Activated B cell treated with CpG ODN at 0.5 μM for 24 hours (primary cell): Measurements from ENCODE around the gene ASMTL. TPM values are rescaled to one million over a fixed set of nuclear protein-coding genes. Genes with fewer than 3 reads are reported as not detected.

ENCODE experiments used
- ATAC-seq: fragments of 200-7000 bp; cut with Tn5 transposase; one replicate; pipeline ENCODE4 v1.10.0; 2021; ENCODE audit warnings: low read depth, mild to moderate bottlenecking, moderate library complexity
- CTCF ChIA-PET: fragments of 350-600 bp; sonication (Branson Sonifier 250); formaldehyde crosslinking; loops from one replicate; lab custom pipeline; 2021; ENCODE audit warnings: antibody characterized with exemption; lab: Charles Lee
- POLR2A ChIA-PET: fragments of 350-600 bp; sonication (Branson Sonifier 250); formaldehyde crosslinking; loops from one replicate; lab custom pipeline; 2021; ENCODE audit warnings: antibody characterized with exemption; lab: Charles Lee
- DNase-seq: peaks from one replicate; pipeline ENCODE4 v3.0.0; 2022
- H3K27ac Mint-ChIP-seq: one replicate; pipeline ENCODE4 v1.8.0; 2020; ENCODE audit warnings: mixed read lengths
- H3K27me3 Mint-ChIP-seq: one replicate; pipeline ENCODE4 v1.8.0; 2021; ENCODE audit warnings: mixed read lengths
- H3K36me3 Mint-ChIP-seq: one replicate; pipeline ENCODE4 v1.8.0; 2021; ENCODE audit warnings: low read depth, mixed read lengths
- H3K4me1 Mint-ChIP-seq: one replicate; pipeline ENCODE4 v1.8.0; 2021; ENCODE audit warnings: mixed read lengths
- H3K4me3 Mint-ChIP-seq: one replicate; pipeline ENCODE4 v1.8.0; 2020; ENCODE audit warnings: mild to moderate bottlenecking, mixed read lengths
- H3K9me3 Mint-ChIP-seq: one replicate; pipeline ENCODE4 v1.8.0; 2020; ENCODE audit warnings: mixed read lengths
- intact Hi-C: fragments of 100-400 bp; cut with micrococcal nuclease; formaldehyde crosslinking; loops from one replicate; pipeline ENCODE4 v1.15.1; 2024
- total RNA-seq: library from RNA; stranded (reverse); gene quantifications from 2 replicates; pipeline ENCODE4 v1.2.3, GENCODE V29; 2022
- TF ChIP-seq, protein P1 (sequence below): fragments of 200-600 bp; IDR thresholded peaks from one replicate; pipeline ENCODE4 v1.8.0; 2022; ENCODE audit warnings: antibody characterized with exemption, mild to moderate bottlenecking

The ASMTL gene
- total RNA-seq, 1 donor from 2014 or later, result 52.1 TPM

DNA sequence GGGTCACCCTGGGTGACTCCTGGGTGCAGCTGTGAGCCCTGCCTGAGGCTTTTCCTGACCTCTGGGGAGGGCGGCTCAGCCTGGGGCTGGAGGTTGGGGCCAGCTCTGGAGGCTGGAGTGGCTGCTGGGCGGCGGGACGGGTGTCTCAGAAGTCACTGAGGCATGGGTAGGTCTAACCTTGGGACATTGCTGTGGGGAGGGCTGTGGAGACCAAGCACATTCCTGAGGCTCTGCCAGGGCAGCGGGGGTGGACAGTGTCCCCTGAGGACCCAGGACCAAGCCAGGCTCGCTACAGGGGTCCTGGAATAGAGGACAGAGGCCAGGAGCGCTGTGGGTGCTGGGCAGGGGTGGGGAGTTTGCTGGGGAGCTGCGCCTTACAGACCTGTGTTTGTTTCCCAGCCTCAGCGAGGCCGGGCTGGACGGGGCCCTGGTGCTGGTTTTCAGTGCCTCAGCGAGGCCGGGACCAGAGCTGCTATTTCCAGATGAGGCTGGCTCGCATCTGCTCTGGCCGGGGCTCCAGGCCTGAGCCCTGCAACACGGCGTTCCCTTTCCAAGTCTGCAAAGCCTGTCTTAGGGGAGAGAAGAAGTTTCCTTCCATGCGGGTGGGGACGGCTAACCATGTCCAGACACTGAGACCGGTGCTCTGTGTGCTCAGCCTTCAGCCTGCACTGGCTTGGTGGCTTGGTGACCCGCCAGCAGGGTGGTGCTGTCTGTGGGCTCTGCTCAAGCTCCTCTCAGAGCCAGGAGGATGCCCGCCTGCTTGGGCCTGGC, 57.8 kb downstream of the ASMTL start:
- intact Hi-C loops, result loop anchor here (5.0 kb wide), 2 partner anchors 1122 to 1297 kb away; partner anchors contain the start of gene CD99
- peak; percentile 14 for DNase-seq
- TF ChIP-seq, protein P1, sequence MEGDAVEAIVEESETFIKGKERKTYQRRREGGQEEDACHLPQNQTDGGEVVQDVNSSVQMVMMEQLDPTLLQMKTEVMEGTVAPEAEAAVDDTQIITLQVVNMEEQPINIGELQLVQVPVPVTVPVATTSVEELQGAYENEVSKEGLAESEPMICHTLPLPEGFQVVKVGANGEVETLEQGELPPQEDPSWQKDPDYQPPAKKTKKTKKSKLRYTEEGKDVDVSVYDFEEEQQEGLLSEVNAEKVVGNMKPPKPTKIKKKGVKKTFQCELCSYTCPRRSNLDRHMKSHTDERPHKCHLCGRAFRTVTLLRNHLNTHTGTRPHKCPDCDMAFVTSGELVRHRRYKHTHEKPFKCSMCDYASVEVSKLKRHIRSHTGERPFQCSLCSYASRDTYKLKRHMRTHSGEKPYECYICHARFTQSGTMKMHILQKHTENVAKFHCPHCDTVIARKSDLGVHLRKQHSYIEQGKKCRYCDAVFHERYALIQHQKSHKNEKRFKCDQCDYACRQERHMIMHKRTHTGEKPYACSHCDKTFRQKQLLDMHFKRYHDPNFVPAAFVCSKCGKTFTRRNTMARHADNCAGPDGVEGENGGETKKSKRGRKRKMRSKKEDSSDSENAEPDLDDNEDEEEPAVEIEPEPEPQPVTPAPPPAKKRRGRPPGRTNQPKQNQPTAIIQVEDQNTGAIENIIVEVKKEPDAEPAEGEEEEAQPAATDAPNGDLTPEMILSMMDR, result no peak
- Mint-ChIP-seq H3K4me3 (no peak overlapping the region), H3K27me3 (no peaks in the 10 kb centered on the region), H3K36me3 (peaks cover 39% of the 10 kb centered on the region), H3K9me3 (no peaks in the 10 kb centered on the region), H3K27ac (peak overlapping the region; percentile 3), H3K4me1 (peaks cover 25% of the 10 kb centered on the region)
- ChIA-PET CTCF (no interaction called here), POLR2A (no interaction called here)
- ATAC-seq, result no peak

DNA sequence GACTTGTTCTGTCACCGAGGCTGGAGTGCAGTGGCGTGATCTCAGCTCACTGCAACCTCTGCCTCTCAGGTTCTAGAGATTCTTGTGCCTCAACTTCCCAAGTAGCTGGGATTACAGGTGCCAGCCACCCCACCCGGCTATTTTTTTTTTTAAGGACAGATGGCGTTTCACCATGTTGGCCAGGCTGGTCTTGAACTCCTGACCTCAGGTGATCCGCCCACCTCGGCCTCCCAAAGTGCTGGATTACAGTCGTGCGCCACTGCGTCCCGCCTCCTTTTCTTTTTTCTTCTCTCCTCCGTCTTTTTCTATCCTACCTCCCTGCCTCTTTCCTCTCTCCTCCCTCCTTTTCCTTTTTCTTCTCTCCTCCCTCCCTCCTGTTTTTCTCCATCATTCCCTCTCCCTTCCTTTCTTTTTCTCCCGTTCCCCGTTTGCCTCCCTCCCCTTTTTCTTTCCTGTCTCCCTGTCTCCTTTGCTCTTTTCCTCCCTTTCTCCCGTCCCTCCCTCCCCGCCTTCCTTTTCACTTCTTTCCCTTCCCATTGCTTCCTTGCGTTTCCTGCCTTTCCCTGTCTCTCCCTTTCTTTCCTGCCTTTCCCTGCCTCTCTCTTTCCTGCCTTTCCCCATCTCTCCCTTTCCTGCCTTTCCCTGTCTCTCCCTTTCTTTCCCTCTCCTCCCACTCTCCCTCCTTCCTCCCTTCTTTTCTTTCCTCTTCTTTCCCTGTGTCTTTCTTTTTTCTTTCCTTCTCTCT, 58.7 kb downstream of the ASMTL start:
- Mint-ChIP-seq H3K27me3 (no peaks in the 10 kb centered on the region), H3K9me3 (no peaks in the 10 kb centered on the region), H3K36me3 (peaks cover 48% of the 10 kb centered on the region), H3K4me3 (peak overlapping the region; percentile 93), H3K4me1 (peaks cover 32% of the 10 kb centered on the region), H3K27ac (peak overlapping the region; percentile 37)
- ATAC-seq, result no peak
- ChIA-PET POLR2A (no interaction called here), CTCF (no interaction called here)
- TF ChIP-seq, protein P1, result no peak
- intact Hi-C loops, result loop anchor here (2.0 to 5.0 kb wide), 4 partner anchors 187 to 1298 kb away; partner anchors contain the start of genes CD99 and GTPBP6
- no peak for DNase-seq

DNA sequence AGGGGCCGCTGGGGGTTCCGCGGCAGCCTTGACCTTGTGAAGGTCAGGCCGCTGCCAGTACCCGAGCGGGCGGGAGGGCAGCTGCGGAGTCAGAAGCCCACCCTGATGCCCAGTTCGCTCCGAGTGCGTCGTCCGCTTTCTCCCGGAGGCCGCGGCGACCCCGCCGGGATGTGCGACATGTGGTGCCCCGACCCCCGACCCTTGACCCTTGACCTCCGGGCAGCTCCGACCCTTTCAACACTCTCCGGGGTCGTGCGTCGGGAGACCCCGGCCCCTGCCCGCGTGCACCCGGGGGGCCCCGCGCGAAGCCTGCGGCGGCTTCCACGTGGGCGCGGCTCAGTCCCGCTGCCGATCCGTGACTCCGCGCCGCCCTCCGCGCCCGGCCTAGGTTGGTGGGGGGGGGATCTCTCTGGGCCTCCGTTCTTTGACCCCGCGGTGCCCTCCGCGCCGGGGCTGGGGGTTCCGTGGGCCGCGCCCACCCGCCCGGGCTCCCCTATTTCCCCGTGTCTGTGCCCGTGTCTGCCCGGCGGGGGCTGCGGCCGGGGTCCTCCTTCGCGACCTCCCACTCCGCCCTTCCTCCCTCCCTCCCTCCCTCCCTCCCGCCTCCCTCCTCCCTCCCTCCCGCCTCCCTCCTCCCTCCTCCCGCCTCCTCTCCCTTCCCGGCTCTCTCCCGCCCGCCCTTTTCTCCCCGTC, 60.2 kb downstream of the ASMTL start:
- ChIA-PET POLR2A (no interaction called here), CTCF (no interaction called here)
- Mint-ChIP-seq H3K4me3 (peak overlapping the region; percentile 93), H3K27me3 (no peaks in the 10 kb centered on the region), H3K9me3 (no peaks in the 10 kb centered on the region), H3K4me1 (peaks cover 46% of the 10 kb centered on the region), H3K36me3 (peaks cover 58% of the 10 kb centered on the region), H3K27ac (peak overlapping the region; percentile 93)
- DNase-seq (no peak), ATAC-seq (peak; percentile 35)
- intact Hi-C loops, result loop anchor here (1.0 to 5.0 kb wide), 10 partner anchors 61 to 1300 kb away; partner anchors contain the start of genes AKAP17A, CD99, GTPBP6 and P2RY8
- TF ChIP-seq, protein P1, result no peak

DNA sequence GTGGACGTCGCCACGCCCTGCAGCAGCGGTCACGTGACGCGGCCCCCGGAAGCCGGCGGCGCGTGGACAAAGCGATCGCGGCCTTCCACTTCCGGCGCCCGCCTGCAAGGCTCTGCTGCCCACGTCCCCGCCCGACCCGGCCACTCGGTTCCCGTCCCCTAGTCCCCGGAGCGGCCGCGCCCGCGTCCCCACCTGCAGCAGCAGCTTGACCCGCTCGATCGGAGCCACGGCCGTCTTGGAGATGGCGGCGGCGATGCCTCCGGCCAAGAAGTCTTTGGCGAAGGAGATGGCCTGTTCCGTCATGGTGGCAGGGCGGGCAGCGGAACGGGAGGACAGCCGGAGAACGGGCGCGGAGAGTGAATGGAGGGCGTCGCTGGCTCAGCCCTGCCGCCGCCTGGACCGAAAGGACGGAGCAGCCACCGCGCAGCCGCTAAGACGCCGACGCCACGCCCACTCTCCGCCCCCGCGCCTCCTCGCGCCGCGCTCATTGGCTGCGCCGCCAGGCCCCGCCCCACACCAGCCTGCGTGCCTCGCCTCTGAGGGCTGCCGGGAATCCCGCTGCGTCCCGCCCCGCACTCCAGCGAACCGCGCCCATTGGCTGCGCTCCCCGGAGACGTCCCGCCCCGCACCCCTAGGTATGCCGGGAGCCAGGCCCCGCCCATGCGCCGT, 60.9 kb downstream of the ASMTL start, which contains the start of gene SLC25A6:
SLC25A6 (minus strand) TSS at position 407 of the 669 bp plus-strand sequence; CDS start at position 303, 104 bp downstream.
- Mint-ChIP-seq H3K9me3 (no peaks in the 10 kb centered on the region), H3K27ac (peak within 1 kb of the TSS; percentile 93), H3K36me3 (peaks cover 62% of the 10 kb centered on the region), H3K4me3 (peak within 1 kb of the TSS; percentile 93), H3K27me3 (no peaks in the 10 kb centered on the region), H3K4me1 (peaks cover 47% of the 10 kb centered on the region)
- TF ChIP-seq, protein P1, result no peak
- ChIA-PET POLR2A (no interaction called here), CTCF (no interaction called here)
- ATAC-seq (peak; percentile 96), DNase-seq (peak; percentile 100)
- intact Hi-C loops, result loop anchor here (1.0 to 5.0 kb wide), 10 partner anchors 61 to 1300 kb away; partner anchors contain the start of genes AKAP17A, CD99, GTPBP6 and P2RY8
